ENCODE results near the gene ATP8B3. TPM values are rescaled to one million over a fixed set of nuclear protein-coding genes. Genes with fewer than 3 reads are reported as not detected.
A peak's percentile ranks its signal among the peaks of the same experiment; 100 is the strongest.

ATP8B3 gene
- total and polyA plus RNA-seq, 2 of the 13 experiments (the other 11 are each of a cell fraction or from before 2014, with no cell fraction given), result 2.6 to 5.9 TPM

DNA sequence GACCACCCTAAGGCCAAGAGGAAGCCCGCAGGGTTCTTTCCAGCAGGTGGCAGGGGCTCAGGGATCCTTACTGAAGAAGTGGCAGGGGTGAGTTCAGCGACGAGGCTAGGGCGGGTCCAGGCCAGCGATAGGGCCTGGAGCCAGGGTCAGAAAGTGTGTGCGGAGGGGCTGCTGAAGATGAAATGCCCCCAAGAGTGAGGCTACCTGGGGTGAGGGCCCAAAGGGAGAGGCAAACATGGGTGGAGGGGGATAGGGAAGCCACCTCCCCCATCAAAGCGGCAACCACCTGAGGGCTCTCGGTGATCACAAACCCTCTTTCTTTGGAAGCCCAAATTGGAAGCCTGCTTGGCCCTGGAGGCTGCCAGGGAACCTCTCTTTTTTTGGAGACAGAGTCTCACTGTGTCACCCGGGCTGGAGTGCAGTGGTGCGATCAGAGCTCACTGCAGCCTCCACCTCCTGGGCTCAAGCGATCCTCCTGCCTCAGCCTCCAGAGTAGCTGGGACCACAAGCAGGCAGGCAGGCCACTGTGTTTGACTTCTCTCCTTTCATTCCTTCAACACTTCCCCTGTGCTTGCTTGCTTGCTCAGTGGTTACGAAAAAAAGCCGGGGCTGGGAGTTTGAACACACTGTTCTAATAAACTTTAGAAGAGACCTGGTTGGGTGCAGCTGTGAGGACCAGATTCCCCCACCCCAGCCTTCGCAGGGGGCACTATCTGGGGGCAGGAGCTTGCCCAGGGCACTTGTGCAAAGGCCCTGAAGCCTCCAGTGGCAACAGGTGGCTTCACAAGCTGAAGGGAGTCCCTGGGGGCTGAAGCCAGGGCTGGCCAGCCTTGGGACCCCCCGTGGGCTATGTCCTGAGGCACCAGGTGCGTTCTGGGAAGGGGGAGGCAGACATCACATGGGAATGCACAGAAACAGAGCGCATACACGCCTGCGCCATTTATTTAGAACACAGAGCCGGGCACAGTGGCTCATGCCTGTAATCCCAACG lies 1.4 kb upstream of the ATP8B3 start (continued):
- TF ChIP-seq CHD4 (IDR thresholded peaks at IDR 0.05; ENCODE audit: borderline replicate concordance, low read length), result no peak
- TF ChIP-seq POLR2G (IDR thresholded peaks at IDR 0.05; ENCODE audit: low read depth, low read length), result peak; percentile 38; the same call in 1 of the 2 replicates
- TF ChIP-seq SPEN (CRISPR knock-in tag; IDR thresholded peaks at IDR 0.05; ENCODE audit: low read depth), result 0 out of 2 replicates have a peak, but pooled peaks have one; percentile 3
- TF ChIP-seq, protein P1, sequence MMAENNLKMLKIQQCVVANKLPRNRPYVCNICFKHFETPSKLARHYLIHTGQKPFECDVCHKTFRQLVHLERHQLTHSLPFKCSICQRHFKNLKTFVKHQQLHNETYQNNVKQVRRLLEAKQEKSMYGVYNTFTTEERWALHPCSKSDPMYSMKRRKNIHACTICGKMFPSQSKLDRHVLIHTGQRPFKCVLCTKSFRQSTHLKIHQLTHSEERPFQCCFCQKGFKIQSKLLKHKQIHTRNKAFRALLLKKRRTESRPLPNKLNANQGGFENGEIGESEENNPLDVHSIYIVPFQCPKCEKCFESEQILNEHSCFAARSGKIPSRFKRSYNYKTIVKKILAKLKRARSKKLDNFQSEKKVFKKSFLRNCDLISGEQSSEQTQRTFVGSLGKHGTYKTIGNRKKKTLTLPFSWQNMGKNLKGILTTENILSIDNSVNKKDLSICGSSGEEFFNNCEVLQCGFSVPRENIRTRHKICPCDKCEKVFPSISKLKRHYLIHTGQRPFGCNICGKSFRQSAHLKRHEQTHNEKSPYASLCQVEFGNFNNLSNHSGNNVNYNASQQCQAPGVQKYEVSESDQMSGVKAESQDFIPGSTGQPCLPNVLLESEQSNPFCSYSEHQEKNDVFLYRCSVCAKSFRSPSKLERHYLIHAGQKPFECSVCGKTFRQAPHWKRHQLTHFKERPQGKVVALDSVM (CRISPR knock-in tag; IDR thresholded peaks at IDR 0.05), result peak; percentile 99
- TF ChIP-seq, protein P2, sequence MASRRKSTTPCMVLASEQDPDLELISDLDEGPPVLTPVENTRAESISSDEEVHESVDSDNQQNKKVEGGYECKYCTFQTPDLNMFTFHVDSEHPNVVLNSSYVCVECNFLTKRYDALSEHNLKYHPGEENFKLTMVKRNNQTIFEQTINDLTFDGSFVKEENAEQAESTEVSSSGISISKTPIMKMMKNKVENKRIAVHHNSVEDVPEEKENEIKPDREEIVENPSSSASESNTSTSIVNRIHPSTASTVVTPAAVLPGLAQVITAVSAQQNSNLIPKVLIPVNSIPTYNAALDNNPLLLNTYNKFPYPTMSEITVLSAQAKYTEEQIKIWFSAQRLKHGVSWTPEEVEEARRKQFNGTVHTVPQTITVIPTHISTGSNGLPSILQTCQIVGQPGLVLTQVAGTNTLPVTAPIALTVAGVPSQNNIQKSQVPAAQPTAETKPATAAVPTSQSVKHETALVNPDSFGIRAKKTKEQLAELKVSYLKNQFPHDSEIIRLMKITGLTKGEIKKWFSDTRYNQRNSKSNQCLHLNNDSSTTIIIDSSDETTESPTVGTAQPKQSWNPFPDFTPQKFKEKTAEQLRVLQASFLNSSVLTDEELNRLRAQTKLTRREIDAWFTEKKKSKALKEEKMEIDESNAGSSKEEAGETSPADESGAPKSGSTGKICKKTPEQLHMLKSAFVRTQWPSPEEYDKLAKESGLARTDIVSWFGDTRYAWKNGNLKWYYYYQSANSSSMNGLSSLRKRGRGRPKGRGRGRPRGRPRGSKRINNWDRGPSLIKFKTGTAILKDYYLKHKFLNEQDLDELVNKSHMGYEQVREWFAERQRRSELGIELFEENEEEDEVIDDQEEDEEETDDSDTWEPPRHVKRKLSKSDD (CRISPR knock-in tag; IDR thresholded peaks at IDR 0.05; ENCODE audit: low read depth), result no peak
- 0 out of 2 replicates have a peak, but pooled peaks have one; percentile 47 for TF ChIP-seq ZFP37 (CRISPR knock-in tag; IDR thresholded peaks at IDR 0.05; ENCODE audit: borderline replicate concordance)
- peak; percentile 3 for TF ChIP-seq ZNF883 (CRISPR knock-in tag; IDR thresholded peaks at IDR 0.05; ENCODE audit: not compliant biosample characterization)
- TF ChIP-seq, protein P3, sequence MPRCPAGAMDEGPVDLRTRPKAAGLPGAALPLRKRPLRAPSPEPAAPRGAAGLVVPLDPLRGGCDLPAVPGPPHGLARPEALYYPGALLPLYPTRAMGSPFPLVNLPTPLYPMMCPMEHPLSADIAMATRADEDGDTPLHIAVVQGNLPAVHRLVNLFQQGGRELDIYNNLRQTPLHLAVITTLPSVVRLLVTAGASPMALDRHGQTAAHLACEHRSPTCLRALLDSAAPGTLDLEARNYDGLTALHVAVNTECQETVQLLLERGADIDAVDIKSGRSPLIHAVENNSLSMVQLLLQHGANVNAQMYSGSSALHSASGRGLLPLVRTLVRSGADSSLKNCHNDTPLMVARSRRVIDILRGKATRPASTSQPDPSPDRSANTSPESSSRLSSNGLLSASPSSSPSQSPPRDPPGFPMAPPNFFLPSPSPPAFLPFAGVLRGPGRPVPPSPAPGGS (CRISPR knock-in tag; IDR thresholded peaks at IDR 0.05), result peak; percentile 20; the same call in 1 of the 2 replicates
- TF ChIP-seq, protein P4, sequence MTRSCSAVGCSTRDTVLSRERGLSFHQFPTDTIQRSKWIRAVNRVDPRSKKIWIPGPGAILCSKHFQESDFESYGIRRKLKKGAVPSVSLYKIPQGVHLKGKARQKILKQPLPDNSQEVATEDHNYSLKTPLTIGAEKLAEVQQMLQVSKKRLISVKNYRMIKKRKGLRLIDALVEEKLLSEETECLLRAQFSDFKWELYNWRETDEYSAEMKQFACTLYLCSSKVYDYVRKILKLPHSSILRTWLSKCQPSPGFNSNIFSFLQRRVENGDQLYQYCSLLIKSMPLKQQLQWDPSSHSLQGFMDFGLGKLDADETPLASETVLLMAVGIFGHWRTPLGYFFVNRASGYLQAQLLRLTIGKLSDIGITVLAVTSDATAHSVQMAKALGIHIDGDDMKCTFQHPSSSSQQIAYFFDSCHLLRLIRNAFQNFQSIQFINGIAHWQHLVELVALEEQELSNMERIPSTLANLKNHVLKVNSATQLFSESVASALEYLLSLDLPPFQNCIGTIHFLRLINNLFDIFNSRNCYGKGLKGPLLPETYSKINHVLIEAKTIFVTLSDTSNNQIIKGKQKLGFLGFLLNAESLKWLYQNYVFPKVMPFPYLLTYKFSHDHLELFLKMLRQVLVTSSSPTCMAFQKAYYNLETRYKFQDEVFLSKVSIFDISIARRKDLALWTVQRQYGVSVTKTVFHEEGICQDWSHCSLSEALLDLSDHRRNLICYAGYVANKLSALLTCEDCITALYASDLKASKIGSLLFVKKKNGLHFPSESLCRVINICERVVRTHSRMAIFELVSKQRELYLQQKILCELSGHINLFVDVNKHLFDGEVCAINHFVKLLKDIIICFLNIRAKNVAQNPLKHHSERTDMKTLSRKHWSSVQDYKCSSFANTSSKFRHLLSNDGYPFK (CRISPR knock-in tag; IDR thresholded peaks at IDR 0.05; ENCODE audit: borderline replicate concordance), result 0 out of 2 replicates have a peak, but pooled peaks have one; percentile 11
- TF ChIP-seq ZNF30 (CRISPR knock-in tag; IDR thresholded peaks at IDR 0.05), result 0 out of 2 replicates have a peak, but pooled peaks have one; percentile 33
- no peak for TF ChIP-seq NR2C2 (CRISPR knock-in tag; IDR thresholded peaks at IDR 0.05; ENCODE audit: borderline replicate concordance)
- no peak for TF ChIP-seq ZNF713 (CRISPR knock-in tag; IDR thresholded peaks at IDR 0.05)
- 0 out of 2 replicates have a peak, but pooled peaks have one; percentile 38 for TF ChIP-seq ARID2 (CRISPR knock-in tag; IDR thresholded peaks at IDR 0.05; ENCODE audit: borderline replicate concordance)
- TF ChIP-seq JARID2 (CRISPR knock-in tag; IDR thresholded peaks at IDR 0.05; ENCODE audit: insufficient replicate concordance), result no peak
- TF ChIP-seq, protein P5, sequence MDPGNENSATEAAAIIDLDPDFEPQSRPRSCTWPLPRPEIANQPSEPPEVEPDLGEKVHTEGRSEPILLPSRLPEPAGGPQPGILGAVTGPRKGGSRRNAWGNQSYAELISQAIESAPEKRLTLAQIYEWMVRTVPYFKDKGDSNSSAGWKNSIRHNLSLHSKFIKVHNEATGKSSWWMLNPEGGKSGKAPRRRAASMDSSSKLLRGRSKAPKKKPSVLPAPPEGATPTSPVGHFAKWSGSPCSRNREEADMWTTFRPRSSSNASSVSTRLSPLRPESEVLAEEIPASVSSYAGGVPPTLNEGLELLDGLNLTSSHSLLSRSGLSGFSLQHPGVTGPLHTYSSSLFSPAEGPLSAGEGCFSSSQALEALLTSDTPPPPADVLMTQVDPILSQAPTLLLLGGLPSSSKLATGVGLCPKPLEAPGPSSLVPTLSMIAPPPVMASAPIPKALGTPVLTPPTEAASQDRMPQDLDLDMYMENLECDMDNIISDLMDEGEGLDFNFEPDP (CRISPR knock-in tag; conservative IDR thresholded peaks at IDR 0.05), result 0 out of 2 replicates have a peak, but pooled peaks have one; percentile 24
